Body of pancreas (tissue), 4 donors: ENCODE results near the gene SPA17.

Source experiments
- POLR2A ChIP-seq, 3 donors: fragments of 450-650 bp; IDR thresholded peaks; one replicate each; pipeline ENCODE4 v1.6.1; 2016; ENCODE audit warnings: antibody characterized with exemption in 3 of 3, mild to moderate bottlenecking in 2 of 3
- TF ChIP-seq, protein P1 (sequence below), 7 experiments: fragments of 450-650 bp in 4 of 7; fragments of 200-600 bp in 3 of 7; sonication (generic) in 3 of 7; IDR thresholded peaks; one replicate each; pipeline ENCODE4 v1.5.1; 2016 to 2019; ENCODE audit warnings: antibody characterized with exemption in 7 of 7

DNA sequence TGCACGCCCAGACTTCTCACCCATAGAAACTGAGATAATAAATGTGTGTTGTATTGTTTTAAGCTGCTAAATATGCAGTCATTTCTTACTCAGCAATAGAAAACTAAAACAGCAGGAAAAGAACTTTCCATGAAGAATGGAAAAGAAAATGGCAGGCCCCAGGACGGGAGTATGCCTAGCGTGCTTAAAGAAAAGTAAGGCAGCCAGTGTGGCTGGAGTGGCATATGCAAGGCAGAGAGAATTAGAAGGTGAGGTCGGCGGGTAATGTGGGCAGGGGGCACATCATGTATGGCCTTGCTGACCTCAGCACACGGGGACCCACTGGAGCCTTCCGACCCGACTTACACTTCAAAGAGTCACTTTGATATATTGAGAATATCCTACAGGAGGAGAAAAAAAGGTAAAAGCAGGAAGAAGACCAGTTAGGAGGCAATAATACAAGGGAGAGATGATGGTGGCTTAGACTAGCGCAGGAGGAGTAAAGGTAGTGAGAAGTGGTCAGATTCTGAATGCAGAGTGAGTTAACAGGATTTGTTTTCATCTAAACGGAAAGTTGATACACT is 30.6 kb upstream of the SPA17 start:
- no peak for TF ChIP-seq POLR2A (IDR thresholded peaks at IDR 0.05)
- TF ChIP-seq, protein P1, sequence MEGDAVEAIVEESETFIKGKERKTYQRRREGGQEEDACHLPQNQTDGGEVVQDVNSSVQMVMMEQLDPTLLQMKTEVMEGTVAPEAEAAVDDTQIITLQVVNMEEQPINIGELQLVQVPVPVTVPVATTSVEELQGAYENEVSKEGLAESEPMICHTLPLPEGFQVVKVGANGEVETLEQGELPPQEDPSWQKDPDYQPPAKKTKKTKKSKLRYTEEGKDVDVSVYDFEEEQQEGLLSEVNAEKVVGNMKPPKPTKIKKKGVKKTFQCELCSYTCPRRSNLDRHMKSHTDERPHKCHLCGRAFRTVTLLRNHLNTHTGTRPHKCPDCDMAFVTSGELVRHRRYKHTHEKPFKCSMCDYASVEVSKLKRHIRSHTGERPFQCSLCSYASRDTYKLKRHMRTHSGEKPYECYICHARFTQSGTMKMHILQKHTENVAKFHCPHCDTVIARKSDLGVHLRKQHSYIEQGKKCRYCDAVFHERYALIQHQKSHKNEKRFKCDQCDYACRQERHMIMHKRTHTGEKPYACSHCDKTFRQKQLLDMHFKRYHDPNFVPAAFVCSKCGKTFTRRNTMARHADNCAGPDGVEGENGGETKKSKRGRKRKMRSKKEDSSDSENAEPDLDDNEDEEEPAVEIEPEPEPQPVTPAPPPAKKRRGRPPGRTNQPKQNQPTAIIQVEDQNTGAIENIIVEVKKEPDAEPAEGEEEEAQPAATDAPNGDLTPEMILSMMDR (IDR thresholded peaks at IDR 0.05): no peak
